Fibroblast of the aortic adventitia (primary cell): ENCODE data around the gene ARID1B. TPM values are rescaled to one million over a fixed set of nuclear protein-coding genes. Genes with fewer than 3 reads are reported as not detected.

Source experiments
- DNase-seq: peaks from one replicate; pipeline ENCODE4 v3.0.0-alpha.2; 2010; ENCODE audit warnings: low read depth
- H3K4me3 ChIP-seq: 2 replicates; pipeline ENCODE4 v1.5.1; 2011; ENCODE audit warnings: low read depth, mild to moderate bottlenecking, control low read depth, low read length, moderate library complexity
- CTCF ChIP-seq: IDR thresholded peaks from 2 replicates; pipeline ENCODE4 v1.5.1; 2011; ENCODE audit warnings: mild to moderate bottlenecking, low read length, control low read depth, inconsistent platforms; ENCODE audit not compliant: insufficient read depth
- total RNA-seq: library from RNA; depleted of rRNA; stranded (reverse); fragments of >200 nt; gene quantifications from 2 replicates; pipeline ENCODE4 v1.2.3, GENCODE V29; 2012; ENCODE audit warnings: low replicate concordance

The ARID1B gene
- total RNA-seq, 1 donor: 55.9 TPM

- no peak for TF ChIP-seq CTCF
- H3K4me3 ChIP-seq: no peak overlapping the region
- DNase-seq: no peak
Observed at GRCh38 chr6:157162766-157163433, 385.7 kb downstream of the ARID1B start.

GRCh38 chr6:157163434-157164159 lies 386.4 kb downstream of the ARID1B start:
- no peak for DNase-seq
- H3K4me3 ChIP-seq: no peak overlapping the region
- TF ChIP-seq CTCF: no peak

GRCh38 chr6:157164972-157165371 lies 387.8 kb downstream of the ARID1B start:
- H3K4me3 ChIP-seq: no peak overlapping the region
- no peak for DNase-seq
- no peak for TF ChIP-seq CTCF

- no peak for DNase-seq
- no peak for TF ChIP-seq CTCF
- H3K4me3 ChIP-seq: no peak overlapping the region
Observed at GRCh38 chr6:157166784-157167183, 389.6 kb downstream of the ARID1B start.

- DNase-seq: no peak
- TF ChIP-seq CTCF: no peak
- no peak overlapping the region for H3K4me3 ChIP-seq
Observed at GRCh38 chr6:157167837-157168236, 390.7 kb downstream of the ARID1B start.

GRCh38 chr6:157168471-157168870 lies 391.3 kb downstream of the ARID1B start:
- no peak for TF ChIP-seq CTCF
- DNase-seq: no peak
- H3K4me3 ChIP-seq: no peak overlapping the region
